Measurements from ENCODE around the gene PFN3.

PFN3 gene

GRCh38 chr5:177433658-177434217 is 33.3 kb upstream of the PFN3 start:
- H3K36me3 Mint-ChIP-seq (ENCODE audit: low read depth), result peaks cover 35% of the 10 kb centered on the region
- no peak overlapping the region for H3K4me3 Mint-ChIP-seq
- peaks cover 7% of the 10 kb centered on the region for H3K4me1 Mint-ChIP-seq
- H3K27ac Mint-ChIP-seq, result no peak overlapping the region
- no peak for TF ChIP-seq CTCF (IDR thresholded peaks at IDR 0.05; ENCODE audit: unreplicated experiment in 3 of 3)
- H3K9me3 Mint-ChIP-seq, result no peaks in the 10 kb centered on the region
- no peaks in the 10 kb centered on the region for H3K27me3 Mint-ChIP-seq (ENCODE audit: low read depth)

- H3K36me3 Mint-ChIP-seq (ENCODE audit: low read depth), result peaks cover 30% of the 10 kb centered on the region
- no peak overlapping the region for H3K27ac Mint-ChIP-seq
- no peak overlapping the region for H3K4me3 Mint-ChIP-seq
- H3K9me3 Mint-ChIP-seq, result no peaks in the 10 kb centered on the region
- H3K4me1 Mint-ChIP-seq, result peaks cover 8% of the 10 kb centered on the region
- no peaks in the 10 kb centered on the region for H3K27me3 Mint-ChIP-seq (ENCODE audit: low read depth)
- TF ChIP-seq CTCF (IDR thresholded peaks at IDR 0.05; ENCODE audit: unreplicated experiment in 3 of 3), result no peak
Observed at GRCh38 chr5:177432839-177433657, 32.6 kb upstream of the PFN3 start.

GRCh38 chr5:177432143-177432838 is 31.8 kb upstream of the PFN3 start:
- Mint-ChIP-seq H3K36me3 (ENCODE audit: low read depth) (peaks cover 23% of the 10 kb centered on the region), H3K27ac (no peak overlapping the region), H3K9me3 (no peaks in the 10 kb centered on the region), H3K4me1 (peaks cover 14% of the 10 kb centered on the region), H3K4me3 (no peak overlapping the region), H3K27me3 (ENCODE audit: low read depth) (no peaks in the 10 kb centered on the region)
- no peak for TF ChIP-seq CTCF (IDR thresholded peaks at IDR 0.05; ENCODE audit: unreplicated experiment in 3 of 3)

- H3K4me1 Mint-ChIP-seq, result peaks cover 15% of the 10 kb centered on the region
Observed at GRCh38 chr5:177431317-177432142, 31.1 kb upstream of the PFN3 start.

GRCh38 chr5:177430972-177431316 is 30.5 kb upstream of the PFN3 start:
- no peak overlapping the region for H3K4me3 Mint-ChIP-seq
- no peak for TF ChIP-seq CTCF (IDR thresholded peaks at IDR 0.05; ENCODE audit: unreplicated experiment in 3 of 3)
- peaks cover 15% of the 10 kb centered on the region for H3K4me1 Mint-ChIP-seq
- H3K27ac Mint-ChIP-seq, result no peak overlapping the region
- H3K27me3 Mint-ChIP-seq (ENCODE audit: low read depth), result no peaks in the 10 kb centered on the region
- no peaks in the 10 kb centered on the region for H3K9me3 Mint-ChIP-seq
- H3K36me3 Mint-ChIP-seq (ENCODE audit: low read depth), result peaks cover 13% of the 10 kb centered on the region

More at GRCh38 chr5:177431317-177432142, 31.1 kb upstream of the PFN3 start:
- no peak overlapping the region for H3K4me3 Mint-ChIP-seq
- H3K27me3 Mint-ChIP-seq (ENCODE audit: low read depth), result no peaks in the 10 kb centered on the region
- peaks cover 15% of the 10 kb centered on the region for H3K36me3 Mint-ChIP-seq (ENCODE audit: low read depth)
- TF ChIP-seq CTCF (IDR thresholded peaks at IDR 0.05; ENCODE audit: unreplicated experiment in 3 of 3), result no peak
- no peaks in the 10 kb centered on the region for H3K9me3 Mint-ChIP-seq
- no peak overlapping the region for H3K27ac Mint-ChIP-seq

Measured in nephron (organoid).